ENCODE measurements around the gene TEDDM1. TPM values are rescaled to one million over a fixed set of nuclear protein-coding genes. Genes with fewer than 3 reads are reported as not detected.

TEDDM1 gene
- total and polyA plus RNA-seq, 4 donors: 0.08 TPM; not detected in 3

DNA sequence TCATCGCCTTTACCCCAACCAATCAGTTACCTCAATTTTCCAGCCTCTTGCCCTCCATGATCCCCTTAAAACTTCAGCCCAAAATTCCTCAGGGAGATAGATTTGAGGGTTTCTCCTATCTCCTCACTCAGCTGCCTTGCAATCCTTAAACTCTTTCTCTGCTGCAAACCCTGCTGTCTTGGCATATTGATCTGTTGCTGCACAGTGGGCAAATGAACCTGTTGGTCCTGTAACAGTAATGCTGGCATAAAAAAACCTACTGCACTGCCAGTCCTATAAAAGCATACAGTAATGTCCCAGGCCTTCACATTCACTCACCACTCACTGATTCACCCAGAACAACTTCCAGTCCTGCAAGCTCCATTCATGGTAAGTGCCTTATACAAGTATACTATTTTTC lies 5.1 kb upstream of the TEDDM1 start:
- Histone ChIP-seq H3K9ac (ENCODE audit: low read depth in 1 of 2, low read length in 2 of 2) (no peak overlapping the region), H3K27ac (ENCODE audit: low read depth in 1 of 2, low read length in 2 of 2) (no peak overlapping the region), H3K4me3 (ENCODE audit: low read depth in 1 of 3, low read length in 3 of 3) (no peak overlapping the region), H3K36me3 (ENCODE audit: control insufficient read depth in 4 of 4, insufficient read depth in 3 of 4, low read depth in 1 of 4, low read length in 3 of 4) (no peaks in the 10 kb centered on the region), H3K27me3 (ENCODE audit: control insufficient read depth in 4 of 4, insufficient read depth in 4 of 4, low read length in 3 of 4) (no peaks in the 10 kb centered on the region), H3K4me1 (ENCODE audit: control insufficient read depth in 4 of 4, insufficient read depth in 4 of 4, low read length in 3 of 4) (peaks cover 2 to 17% (median 8%) of the 10 kb centered on the region in 4 donors), H3K9me3 (ENCODE audit: control insufficient read depth in 4 of 4, low read length in 3 of 4) (peaks cover 0 to 3% (median 0%) of the 10 kb centered on the region in 4 donors)
- DNase-seq (ENCODE audit: low spot score): no peak
- WGBS: 93% methylated on average over 1 of the region's 1 CpG
- TF ChIP-seq, protein P1, sequence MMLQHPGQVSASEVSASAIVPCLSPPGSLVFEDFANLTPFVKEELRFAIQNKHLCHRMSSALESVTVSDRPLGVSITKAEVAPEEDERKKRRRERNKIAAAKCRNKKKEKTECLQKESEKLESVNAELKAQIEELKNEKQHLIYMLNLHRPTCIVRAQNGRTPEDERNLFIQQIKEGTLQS (IDR thresholded peaks at IDR 0.05): no peak
- TF ChIP-seq YY1 (IDR thresholded peaks at IDR 0.05) (no peak), RAD21 (IDR thresholded peaks at IDR 0.05) (no peak), HNF4G (IDR thresholded peaks at IDR 0.05) (no peak), NR2F2 (IDR thresholded peaks at IDR 0.05) (no peak)
- TF ChIP-seq, protein P2, sequence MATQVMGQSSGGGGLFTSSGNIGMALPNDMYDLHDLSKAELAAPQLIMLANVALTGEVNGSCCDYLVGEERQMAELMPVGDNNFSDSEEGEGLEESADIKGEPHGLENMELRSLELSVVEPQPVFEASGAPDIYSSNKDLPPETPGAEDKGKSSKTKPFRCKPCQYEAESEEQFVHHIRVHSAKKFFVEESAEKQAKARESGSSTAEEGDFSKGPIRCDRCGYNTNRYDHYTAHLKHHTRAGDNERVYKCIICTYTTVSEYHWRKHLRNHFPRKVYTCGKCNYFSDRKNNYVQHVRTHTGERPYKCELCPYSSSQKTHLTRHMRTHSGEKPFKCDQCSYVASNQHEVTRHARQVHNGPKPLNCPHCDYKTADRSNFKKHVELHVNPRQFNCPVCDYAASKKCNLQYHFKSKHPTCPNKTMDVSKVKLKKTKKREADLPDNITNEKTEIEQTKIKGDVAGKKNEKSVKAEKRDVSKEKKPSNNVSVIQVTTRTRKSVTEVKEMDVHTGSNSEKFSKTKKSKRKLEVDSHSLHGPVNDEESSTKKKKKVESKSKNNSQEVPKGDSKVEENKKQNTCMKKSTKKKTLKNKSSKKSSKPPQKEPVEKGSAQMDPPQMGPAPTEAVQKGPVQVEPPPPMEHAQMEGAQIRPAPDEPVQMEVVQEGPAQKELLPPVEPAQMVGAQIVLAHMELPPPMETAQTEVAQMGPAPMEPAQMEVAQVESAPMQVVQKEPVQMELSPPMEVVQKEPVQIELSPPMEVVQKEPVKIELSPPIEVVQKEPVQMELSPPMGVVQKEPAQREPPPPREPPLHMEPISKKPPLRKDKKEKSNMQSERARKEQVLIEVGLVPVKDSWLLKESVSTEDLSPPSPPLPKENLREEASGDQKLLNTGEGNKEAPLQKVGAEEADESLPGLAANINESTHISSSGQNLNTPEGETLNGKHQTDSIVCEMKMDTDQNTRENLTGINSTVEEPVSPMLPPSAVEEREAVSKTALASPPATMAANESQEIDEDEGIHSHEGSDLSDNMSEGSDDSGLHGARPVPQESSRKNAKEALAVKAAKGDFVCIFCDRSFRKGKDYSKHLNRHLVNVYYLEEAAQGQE (IDR thresholded peaks at IDR 0.05): no peak
- TF ChIP-seq, protein P3, sequence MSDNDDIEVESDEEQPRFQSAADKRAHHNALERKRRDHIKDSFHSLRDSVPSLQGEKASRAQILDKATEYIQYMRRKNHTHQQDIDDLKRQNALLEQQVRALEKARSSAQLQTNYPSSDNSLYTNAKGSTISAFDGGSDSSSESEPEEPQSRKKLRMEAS (IDR thresholded peaks at IDR 0.05): no peak

DNA sequence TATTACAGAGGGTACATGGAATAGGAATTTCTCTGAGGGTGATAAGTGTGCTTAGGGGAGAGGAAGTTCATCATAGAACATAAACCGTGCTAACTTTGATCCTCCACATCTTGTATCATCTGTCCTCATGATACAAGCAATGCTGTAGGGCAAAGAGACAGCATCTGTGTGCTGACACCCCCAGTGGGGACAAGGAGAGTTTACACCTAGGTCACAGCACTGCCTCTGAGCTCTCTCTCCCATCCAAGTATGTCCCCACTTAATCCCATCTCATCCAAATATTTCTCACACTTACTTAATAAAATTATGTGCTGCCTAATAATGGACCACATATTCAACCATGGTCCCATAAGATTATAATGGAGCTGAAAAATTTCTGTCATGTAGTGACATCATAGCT lies 4.3 kb upstream of the TEDDM1 start:
- no peak overlapping the region for H3K4me3 ChIP-seq (ENCODE audit: low read depth in 1 of 3, low read length in 3 of 3)
- peaks cover 2 to 14% (median 6%) of the 10 kb centered on the region in 4 donors for H3K4me1 ChIP-seq (ENCODE audit: control insufficient read depth in 4 of 4, insufficient read depth in 4 of 4, low read length in 3 of 4)
- WGBS: 61% methylated on average over 1 of the region's 1 CpG
- no peaks in the 10 kb centered on the region for H3K36me3 ChIP-seq (ENCODE audit: control insufficient read depth in 4 of 4, insufficient read depth in 3 of 4, low read depth in 1 of 4, low read length in 3 of 4)
- DNase-seq (ENCODE audit: low spot score): no peak
- no peak overlapping the region for H3K27ac ChIP-seq (ENCODE audit: low read depth in 1 of 2, low read length in 2 of 2)
- no peak overlapping the region for H3K9ac ChIP-seq (ENCODE audit: low read depth in 1 of 2, low read length in 2 of 2)
- H3K9me3 ChIP-seq (ENCODE audit: control insufficient read depth in 4 of 4, low read length in 3 of 4): peaks cover 0 to 3% (median 0%) of the 10 kb centered on the region in 4 donors
- H3K27me3 ChIP-seq (ENCODE audit: control insufficient read depth in 4 of 4, insufficient read depth in 4 of 4, low read length in 3 of 4): no peaks in the 10 kb centered on the region
- TF ChIP-seq, protein P2 (IDR thresholded peaks at IDR 0.05): no peak
- TF ChIP-seq, protein P1 (IDR thresholded peaks at IDR 0.05): no peak
- TF ChIP-seq SP1 (IDR thresholded peaks at IDR 0.05): no peak
- no peak for TF ChIP-seq JUND (IDR thresholded peaks at IDR 0.05)
- TF ChIP-seq TAF1 (conservative IDR thresholded peaks at IDR 0.05): no peak
- TF ChIP-seq, protein P3 (IDR thresholded peaks at IDR 0.05): no peak
- TF ChIP-seq, protein P4, sequence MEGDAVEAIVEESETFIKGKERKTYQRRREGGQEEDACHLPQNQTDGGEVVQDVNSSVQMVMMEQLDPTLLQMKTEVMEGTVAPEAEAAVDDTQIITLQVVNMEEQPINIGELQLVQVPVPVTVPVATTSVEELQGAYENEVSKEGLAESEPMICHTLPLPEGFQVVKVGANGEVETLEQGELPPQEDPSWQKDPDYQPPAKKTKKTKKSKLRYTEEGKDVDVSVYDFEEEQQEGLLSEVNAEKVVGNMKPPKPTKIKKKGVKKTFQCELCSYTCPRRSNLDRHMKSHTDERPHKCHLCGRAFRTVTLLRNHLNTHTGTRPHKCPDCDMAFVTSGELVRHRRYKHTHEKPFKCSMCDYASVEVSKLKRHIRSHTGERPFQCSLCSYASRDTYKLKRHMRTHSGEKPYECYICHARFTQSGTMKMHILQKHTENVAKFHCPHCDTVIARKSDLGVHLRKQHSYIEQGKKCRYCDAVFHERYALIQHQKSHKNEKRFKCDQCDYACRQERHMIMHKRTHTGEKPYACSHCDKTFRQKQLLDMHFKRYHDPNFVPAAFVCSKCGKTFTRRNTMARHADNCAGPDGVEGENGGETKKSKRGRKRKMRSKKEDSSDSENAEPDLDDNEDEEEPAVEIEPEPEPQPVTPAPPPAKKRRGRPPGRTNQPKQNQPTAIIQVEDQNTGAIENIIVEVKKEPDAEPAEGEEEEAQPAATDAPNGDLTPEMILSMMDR (IDR thresholded peaks at IDR 0.05; ENCODE audit: low read depth, low read length, missing input control): no peak
- TF ChIP-seq RAD21 (IDR thresholded peaks at IDR 0.05): no peak
- no peak for TF ChIP-seq HNF4A (conservative IDR thresholded peaks at IDR 0.05)
- no peak for TF ChIP-seq GABPA (IDR thresholded peaks at IDR 0.05 in 1 of 2, conservative IDR thresholded peaks at IDR 0.05 in 1 of 2)
- TF ChIP-seq, protein P5, sequence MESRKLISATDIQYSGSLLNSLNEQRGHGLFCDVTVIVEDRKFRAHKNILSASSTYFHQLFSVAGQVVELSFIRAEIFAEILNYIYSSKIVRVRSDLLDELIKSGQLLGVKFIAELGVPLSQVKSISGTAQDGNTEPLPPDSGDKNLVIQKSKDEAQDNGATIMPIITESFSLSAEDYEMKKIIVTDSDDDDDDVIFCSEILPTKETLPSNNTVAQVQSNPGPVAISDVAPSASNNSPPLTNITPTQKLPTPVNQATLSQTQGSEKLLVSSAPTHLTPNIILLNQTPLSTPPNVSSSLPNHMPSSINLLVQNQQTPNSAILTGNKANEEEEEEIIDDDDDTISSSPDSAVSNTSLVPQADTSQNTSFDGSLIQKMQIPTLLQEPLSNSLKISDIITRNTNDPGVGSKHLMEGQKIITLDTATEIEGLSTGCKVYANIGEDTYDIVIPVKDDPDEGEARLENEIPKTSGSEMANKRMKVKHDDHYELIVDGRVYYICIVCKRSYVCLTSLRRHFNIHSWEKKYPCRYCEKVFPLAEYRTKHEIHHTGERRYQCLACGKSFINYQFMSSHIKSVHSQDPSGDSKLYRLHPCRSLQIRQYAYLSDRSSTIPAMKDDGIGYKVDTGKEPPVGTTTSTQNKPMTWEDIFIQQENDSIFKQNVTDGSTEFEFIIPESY (IDR thresholded peaks at IDR 0.05): no peak
- TF ChIP-seq FOXA2 (IDR thresholded peaks at IDR 0.05): no peak
- no peak for TF ChIP-seq EGR1 (IDR thresholded peaks at IDR 0.05; ENCODE audit: low read depth in 2 of 2)
- no peak for TF ChIP-seq YY1 (IDR thresholded peaks at IDR 0.05)
- TF ChIP-seq HNF4G (IDR thresholded peaks at IDR 0.05): no peak
- no peak for TF ChIP-seq NR2F2 (IDR thresholded peaks at IDR 0.05)
- no peak for TF ChIP-seq FOXA1 (IDR thresholded peaks at IDR 0.05)
- no peak for TF ChIP-seq RXRA (IDR thresholded peaks at IDR 0.05)
